ENCODE data around the gene CXCL17. TPM values are rescaled to one million over a fixed set of nuclear protein-coding genes. Genes with fewer than 3 reads are reported as not detected.

The CXCL17 gene
- total RNA-seq, 4 donors from 2014 or later: 0.69 TPM; not detected in 3

DNA sequence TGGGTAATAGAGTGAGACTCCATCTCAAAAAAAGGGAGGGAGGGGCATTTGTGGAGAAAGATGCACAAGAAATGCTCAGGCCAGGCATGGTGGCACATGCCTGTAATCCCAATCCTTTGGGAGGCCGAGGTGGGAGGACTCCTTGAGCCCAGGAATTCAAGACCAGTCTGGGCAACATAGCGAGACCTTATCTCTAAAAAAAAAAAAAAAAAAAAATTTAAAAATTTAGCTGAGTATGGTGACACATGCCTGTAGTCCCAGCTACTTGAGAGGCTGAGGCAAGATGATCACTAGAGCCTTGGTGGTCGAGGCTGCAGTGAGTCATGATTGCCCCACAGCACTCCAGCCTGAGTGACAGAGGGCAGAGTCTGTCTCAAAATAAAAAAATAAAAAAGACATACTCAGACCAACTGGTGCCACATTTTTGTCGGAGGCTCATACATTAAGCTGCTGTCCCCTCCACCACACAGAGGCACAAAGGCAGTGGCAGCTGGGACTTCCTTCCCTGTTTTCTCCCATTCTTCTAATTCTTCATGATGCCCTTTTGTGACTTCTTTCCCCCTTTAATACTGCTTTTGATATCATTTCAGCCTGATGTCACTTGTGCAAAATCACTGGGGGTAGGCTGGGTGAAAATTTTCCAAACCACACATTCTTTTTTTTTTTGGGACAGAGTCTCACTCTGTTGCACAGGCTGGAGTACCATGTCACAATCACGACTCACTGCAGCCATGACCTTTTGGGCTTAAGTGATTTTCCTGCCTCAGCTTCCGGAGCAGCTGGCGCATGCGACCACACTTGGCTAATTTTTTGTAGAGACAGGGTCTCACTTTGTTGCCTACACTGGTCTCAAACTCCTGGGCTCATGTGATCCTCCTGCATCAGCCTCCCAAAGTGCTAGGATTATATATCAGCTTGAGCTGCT is 26.8 kb upstream of the CXCL17 start:
- no peak for TF ChIP-seq POLR2A (IDR thresholded peaks at IDR 0.05)
- TF ChIP-seq, protein P1, sequence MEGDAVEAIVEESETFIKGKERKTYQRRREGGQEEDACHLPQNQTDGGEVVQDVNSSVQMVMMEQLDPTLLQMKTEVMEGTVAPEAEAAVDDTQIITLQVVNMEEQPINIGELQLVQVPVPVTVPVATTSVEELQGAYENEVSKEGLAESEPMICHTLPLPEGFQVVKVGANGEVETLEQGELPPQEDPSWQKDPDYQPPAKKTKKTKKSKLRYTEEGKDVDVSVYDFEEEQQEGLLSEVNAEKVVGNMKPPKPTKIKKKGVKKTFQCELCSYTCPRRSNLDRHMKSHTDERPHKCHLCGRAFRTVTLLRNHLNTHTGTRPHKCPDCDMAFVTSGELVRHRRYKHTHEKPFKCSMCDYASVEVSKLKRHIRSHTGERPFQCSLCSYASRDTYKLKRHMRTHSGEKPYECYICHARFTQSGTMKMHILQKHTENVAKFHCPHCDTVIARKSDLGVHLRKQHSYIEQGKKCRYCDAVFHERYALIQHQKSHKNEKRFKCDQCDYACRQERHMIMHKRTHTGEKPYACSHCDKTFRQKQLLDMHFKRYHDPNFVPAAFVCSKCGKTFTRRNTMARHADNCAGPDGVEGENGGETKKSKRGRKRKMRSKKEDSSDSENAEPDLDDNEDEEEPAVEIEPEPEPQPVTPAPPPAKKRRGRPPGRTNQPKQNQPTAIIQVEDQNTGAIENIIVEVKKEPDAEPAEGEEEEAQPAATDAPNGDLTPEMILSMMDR (IDR thresholded peaks at IDR 0.05): no peak
- H3K4me3 ChIP-seq (ENCODE audit: low read depth, poor library complexity, severe bottlenecking): no peak overlapping the region
- DNase-seq (ENCODE audit: low spot score in 2 of 2): peak in 1 of 2 donors; percentile 10
- WGBS, 2 donors: 67 to 74% methylated on average over 8 of the region's 8 CpGs
- intact Hi-C loops (cut with DNase I; ENCODE audit: low total_unique reads): no loop called here

GRCh38 chr19:42468273-42468796 is 25.6 kb upstream of the CXCL17 start:
- H3K4me3 ChIP-seq (ENCODE audit: low read depth, poor library complexity, severe bottlenecking): no peak overlapping the region
- intact Hi-C loops (cut with DNase I; ENCODE audit: low total_unique reads): no loop called here
- WGBS, 2 donors: 31 to 49% methylated on average over 3 of the region's 3 CpGs
- peak in 1 of 2 donors; percentile 61 for DNase-seq (ENCODE audit: low spot score in 2 of 2)
- no peak for TF ChIP-seq POLR2A (IDR thresholded peaks at IDR 0.05)
- TF ChIP-seq, protein P1 (IDR thresholded peaks at IDR 0.05): no peak

- TF ChIP-seq POLR2A (IDR thresholded peaks at IDR 0.05): no peak
- TF ChIP-seq, protein P1 (IDR thresholded peaks at IDR 0.05): no peak
- 51 to 53% methylated on average over 5 of the region's 5 CpGs for WGBS, 2 donors
- DNase-seq (ENCODE audit: low spot score in 2 of 2): peak in 1 of 2 donors; percentile 69
- intact Hi-C loops (cut with DNase I; ENCODE audit: low total_unique reads): no loop called here
- no peak overlapping the region for H3K4me3 ChIP-seq (ENCODE audit: low read depth, poor library complexity, severe bottlenecking)
These were observed 24.5 kb upstream of the CXCL17 start for GRCh38 chr19:42467183-42467760.

DNA sequence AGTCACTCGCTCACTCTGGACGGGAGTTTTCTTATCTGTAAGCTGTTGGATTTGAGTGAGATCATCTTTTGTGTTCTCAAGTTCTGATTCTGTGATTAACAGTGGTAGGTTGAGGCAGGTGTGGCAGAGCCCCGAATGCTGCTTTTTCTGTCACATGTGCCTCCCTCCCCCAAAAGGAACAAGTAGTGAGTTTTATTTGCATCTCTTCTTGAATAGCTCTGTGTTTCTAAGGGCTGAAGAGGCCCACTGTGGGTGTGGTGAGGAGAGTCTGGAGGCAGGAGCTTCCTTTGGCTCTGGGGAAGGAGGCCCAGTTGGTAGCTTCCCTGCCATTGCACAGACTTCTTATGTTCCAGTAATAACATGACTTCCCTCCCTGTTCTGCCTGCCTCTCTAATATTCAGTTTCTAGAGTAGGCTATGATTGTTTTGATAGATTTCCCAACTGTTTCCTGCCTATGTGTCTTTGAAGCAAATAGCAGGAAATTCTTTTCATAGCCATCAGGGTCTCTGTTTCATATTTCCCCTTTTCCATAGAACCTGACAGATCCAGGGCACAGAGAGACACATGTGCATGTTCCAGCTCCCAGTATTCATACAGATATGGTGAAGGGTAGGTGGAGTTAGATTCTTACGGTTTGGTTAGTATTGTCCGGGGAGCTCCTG is 23.9 kb upstream of the CXCL17 start:
- 71% methylated on average over 5 of the region's 5 CpGs for WGBS, 2 donors
- intact Hi-C loops (cut with DNase I; ENCODE audit: low total_unique reads): no loop called here
- no peak for TF ChIP-seq POLR2A (IDR thresholded peaks at IDR 0.05)
- TF ChIP-seq, protein P1 (IDR thresholded peaks at IDR 0.05): no peak
- DNase-seq (ENCODE audit: low spot score in 2 of 2): peak in 1 of 2 donors; percentile 31
- H3K4me3 ChIP-seq (ENCODE audit: low read depth, poor library complexity, severe bottlenecking): no peak overlapping the region

DNA sequence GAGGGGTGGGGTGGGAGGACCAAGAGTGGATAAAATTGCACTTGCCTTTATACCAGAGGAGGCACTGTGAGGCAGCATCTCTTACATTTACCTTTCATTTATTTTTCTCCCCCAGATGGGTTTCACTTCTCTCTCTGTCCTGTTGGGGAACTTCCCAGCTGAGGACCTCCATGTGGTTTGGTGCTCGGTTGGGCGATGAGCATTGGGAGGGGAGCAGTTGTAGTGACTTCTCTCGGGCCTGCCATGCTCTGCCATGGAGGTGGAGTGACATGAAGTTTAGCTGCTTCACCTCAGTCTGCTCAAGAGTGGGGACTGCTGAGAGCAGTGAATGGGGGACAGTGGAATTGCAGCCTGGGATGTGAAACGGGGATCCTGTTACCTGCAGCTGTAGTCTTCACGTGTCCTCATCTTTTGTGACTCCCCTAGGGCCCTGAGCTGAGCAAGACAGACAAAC is 23.1 kb upstream of the CXCL17 start:
- H3K4me3 ChIP-seq (ENCODE audit: low read depth, poor library complexity, severe bottlenecking): no peak overlapping the region
- WGBS, 2 donors: 87 to 97% methylated on average over 5 of the region's 5 CpGs
- no peak for DNase-seq (ENCODE audit: low spot score in 2 of 2)
- intact Hi-C loops (cut with DNase I; ENCODE audit: low total_unique reads): no loop called here
- TF ChIP-seq, protein P1 (IDR thresholded peaks at IDR 0.05): no peak
- no peak for TF ChIP-seq POLR2A (IDR thresholded peaks at IDR 0.05)
